HepG2 (cell line): ENCODE results near the gene ACTR1A. TPM values are rescaled to one million over a fixed set of nuclear protein-coding genes. Genes with fewer than 3 reads are reported as not detected.
A peak's percentile ranks its signal among the peaks of the same experiment; 100 is the strongest.

Source experiments
- FOSL2 ChIP-seq: sonication (generic); formaldehyde crosslinking; IDR thresholded peaks from 2 replicates; pipeline ENCODE4 v1.4.0; 2020; ENCODE audit warnings: missing genetic modification reagents
- FOXA3 ChIP-seq: IDR thresholded peaks from 2 replicates; pipeline ENCODE4 v1.6.1; 2016; ENCODE audit warnings: missing genetic modification reagents, missing compliant biosample characterization
- GFI1 ChIP-seq: sonication (generic); formaldehyde crosslinking; IDR thresholded peaks from 2 replicates; pipeline ENCODE4 v1.5.0; 2020; ENCODE audit warnings: missing genetic modification reagents, mild to moderate bottlenecking, borderline replicate concordance
- HES4 ChIP-seq: sonication (generic); formaldehyde crosslinking; IDR thresholded peaks from 2 replicates; pipeline ENCODE4 v1.9.0; 2021; ENCODE audit warnings: mild to moderate bottlenecking, missing genetic modification reagents, borderline replicate concordance
- HNRNPH1 ChIP-seq: fragments of 200-400 bp; formaldehyde crosslinking; optimal IDR thresholded peaks from 2 replicates; pipeline ENCODE3; 2017; ENCODE audit warnings: mild to moderate bottlenecking, low read depth, low read length
- MED13 ChIP-seq: sonication (generic); formaldehyde crosslinking; IDR thresholded peaks from 2 replicates; pipeline ENCODE4 v1.5.0; 2020; ENCODE audit warnings: missing genetic modification reagents
- POLR2G ChIP-seq: fragments of 200-400 bp; formaldehyde crosslinking; IDR thresholded peaks from 2 replicates; pipeline ENCODE4 v1.6.1; 2018; ENCODE audit warnings: mild to moderate bottlenecking, low read depth, low read length, moderate library complexity
- RBM39 ChIP-seq: fragments of 200-400 bp; formaldehyde crosslinking; IDR thresholded peaks from one replicate; pipeline ENCODE4 v1.6.1; 2018; ENCODE audit warnings: antibody characterized with exemption, mild to moderate bottlenecking, low read depth, low read length; ENCODE audit not compliant: poor library complexity, severe bottlenecking
- SRF ChIP-seq: IDR thresholded peaks from 2 replicates; pipeline ENCODE4 v1.6.1; 2011; ENCODE audit warnings: mild to moderate bottlenecking, low read depth, low read length, moderate library complexity
- ZBTB39 ChIP-seq: sonication (generic); formaldehyde crosslinking; IDR thresholded peaks from 2 replicates; pipeline ENCODE4 v1.5.0; 2020; ENCODE audit warnings: missing genetic modification reagents
- ZMYM2 ChIP-seq: sonication (generic); formaldehyde crosslinking; IDR thresholded peaks from 2 replicates; pipeline ENCODE4 v1.8.0; 2022; ENCODE audit warnings: mild to moderate bottlenecking, missing genetic modification reagents
- ZNF574 ChIP-seq: sonication (generic); formaldehyde crosslinking; IDR thresholded peaks from 2 replicates; pipeline ENCODE4 v1.4.0; 2020; ENCODE audit warnings: missing genetic modification reagents
- ZNF703 ChIP-seq: sonication (generic); formaldehyde crosslinking; IDR thresholded peaks from 2 replicates; pipeline ENCODE4 v1.5.1; 2020; ENCODE audit warnings: missing genetic modification reagents, mild to moderate bottlenecking, moderate library complexity, borderline replicate concordance
- ZNF749 ChIP-seq: sonication (generic); formaldehyde crosslinking; IDR thresholded peaks from 2 replicates; pipeline ENCODE4 v1.8.0; 2022; ENCODE audit warnings: mild to moderate bottlenecking, missing genetic modification reagents, moderate library complexity, borderline replicate concordance
- polyA plus RNA-seq, 8 experiments: library from polyadenylated mRNA; depleted of rRNA in 3 of 8; stranded (reverse) in 7 of 8; unstranded in 1 of 8; fragments of >200 nt; fragmentation: Illumina TruSeq in 4 of 8; extraction: Trizol in 4 of 8; gene quantifications; 2 replicates each; pipeline versions ENCODE4 v1.2.1 to v1.2.3, GENCODE V29; 2011 to 2016; ENCODE audit warnings: low read depth in 4 of 8, missing spikeins in 1 of 8, mixed read lengths in 1 of 8; ENCODE audit not compliant: insufficient read depth in 1 of 8
- total RNA-seq, 5 experiments: library from RNA; depleted of rRNA; stranded (reverse); fragments of >200 nt; fragmentation: Illumina TruSeq; extraction: Trizol; gene quantifications; 2 replicates each; pipeline ENCODE4 v1.2.3, GENCODE V29; 2016; ENCODE audit warnings: low read depth in 1 of 5
- TF ChIP-seq, protein P1 (sequence below): sonication (generic); formaldehyde crosslinking; IDR thresholded peaks from 2 replicates; pipeline ENCODE4 v1.9.0; 2021; ENCODE audit warnings: missing genetic modification reagents, borderline replicate concordance
- TF ChIP-seq, protein P2 (sequence below): sonication (generic); formaldehyde crosslinking; IDR thresholded peaks from 2 replicates; pipeline ENCODE4 v1.4.0; 2020; ENCODE audit warnings: mild to moderate bottlenecking, missing genetic modification reagents, borderline replicate concordance

Gene ACTR1A
- total and polyA plus RNA-seq, 2 of the 13 experiments (the other 11 are each of a cell fraction or from before 2014, with no cell fraction given) = 59.6 to 62.8 TPM

- peak; percentile 79 for TF ChIP-seq POLR2G
- TF ChIP-seq FOXA3 (CRISPR knock-in tag) = peak; percentile 52
- no peak for TF ChIP-seq ZBTB39 (CRISPR knock-in tag)
- 0 out of 2 replicates have a peak, but pooled peaks have one; percentile 27 for TF ChIP-seq ZNF703 (CRISPR knock-in tag)
- TF ChIP-seq, protein P1, sequence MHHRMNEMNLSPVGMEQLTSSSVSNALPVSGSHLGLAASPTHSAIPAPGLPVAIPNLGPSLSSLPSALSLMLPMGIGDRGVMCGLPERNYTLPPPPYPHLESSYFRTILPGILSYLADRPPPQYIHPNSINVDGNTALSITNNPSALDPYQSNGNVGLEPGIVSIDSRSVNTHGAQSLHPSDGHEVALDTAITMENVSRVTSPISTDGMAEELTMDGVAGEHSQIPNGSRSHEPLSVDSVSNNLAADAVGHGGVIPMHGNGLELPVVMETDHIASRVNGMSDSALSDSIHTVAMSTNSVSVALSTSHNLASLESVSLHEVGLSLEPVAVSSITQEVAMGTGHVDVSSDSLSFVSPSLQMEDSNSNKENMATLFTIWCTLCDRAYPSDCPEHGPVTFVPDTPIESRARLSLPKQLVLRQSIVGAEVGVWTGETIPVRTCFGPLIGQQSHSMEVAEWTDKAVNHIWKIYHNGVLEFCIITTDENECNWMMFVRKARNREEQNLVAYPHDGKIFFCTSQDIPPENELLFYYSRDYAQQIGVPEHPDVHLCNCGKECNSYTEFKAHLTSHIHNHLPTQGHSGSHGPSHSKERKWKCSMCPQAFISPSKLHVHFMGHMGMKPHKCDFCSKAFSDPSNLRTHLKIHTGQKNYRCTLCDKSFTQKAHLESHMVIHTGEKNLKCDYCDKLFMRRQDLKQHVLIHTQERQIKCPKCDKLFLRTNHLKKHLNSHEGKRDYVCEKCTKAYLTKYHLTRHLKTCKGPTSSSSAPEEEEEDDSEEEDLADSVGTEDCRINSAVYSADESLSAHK (CRISPR knock-in tag) = no peak
- no peak for TF ChIP-seq MED13 (CRISPR knock-in tag)
- TF ChIP-seq ZNF749 (CRISPR knock-in tag) = peak; percentile 41
- TF ChIP-seq RBM39 = peak; percentile 85
- TF ChIP-seq ZMYM2 (CRISPR knock-in tag) = no peak
- no peak for TF ChIP-seq GFI1 (CRISPR knock-in tag)
- TF ChIP-seq FOSL2 (CRISPR knock-in tag) = peak; percentile 54; the same call in 1 of the 2 replicates
- peak; percentile 100 for TF ChIP-seq ZNF574 (CRISPR knock-in tag)
- TF ChIP-seq, protein P2, sequence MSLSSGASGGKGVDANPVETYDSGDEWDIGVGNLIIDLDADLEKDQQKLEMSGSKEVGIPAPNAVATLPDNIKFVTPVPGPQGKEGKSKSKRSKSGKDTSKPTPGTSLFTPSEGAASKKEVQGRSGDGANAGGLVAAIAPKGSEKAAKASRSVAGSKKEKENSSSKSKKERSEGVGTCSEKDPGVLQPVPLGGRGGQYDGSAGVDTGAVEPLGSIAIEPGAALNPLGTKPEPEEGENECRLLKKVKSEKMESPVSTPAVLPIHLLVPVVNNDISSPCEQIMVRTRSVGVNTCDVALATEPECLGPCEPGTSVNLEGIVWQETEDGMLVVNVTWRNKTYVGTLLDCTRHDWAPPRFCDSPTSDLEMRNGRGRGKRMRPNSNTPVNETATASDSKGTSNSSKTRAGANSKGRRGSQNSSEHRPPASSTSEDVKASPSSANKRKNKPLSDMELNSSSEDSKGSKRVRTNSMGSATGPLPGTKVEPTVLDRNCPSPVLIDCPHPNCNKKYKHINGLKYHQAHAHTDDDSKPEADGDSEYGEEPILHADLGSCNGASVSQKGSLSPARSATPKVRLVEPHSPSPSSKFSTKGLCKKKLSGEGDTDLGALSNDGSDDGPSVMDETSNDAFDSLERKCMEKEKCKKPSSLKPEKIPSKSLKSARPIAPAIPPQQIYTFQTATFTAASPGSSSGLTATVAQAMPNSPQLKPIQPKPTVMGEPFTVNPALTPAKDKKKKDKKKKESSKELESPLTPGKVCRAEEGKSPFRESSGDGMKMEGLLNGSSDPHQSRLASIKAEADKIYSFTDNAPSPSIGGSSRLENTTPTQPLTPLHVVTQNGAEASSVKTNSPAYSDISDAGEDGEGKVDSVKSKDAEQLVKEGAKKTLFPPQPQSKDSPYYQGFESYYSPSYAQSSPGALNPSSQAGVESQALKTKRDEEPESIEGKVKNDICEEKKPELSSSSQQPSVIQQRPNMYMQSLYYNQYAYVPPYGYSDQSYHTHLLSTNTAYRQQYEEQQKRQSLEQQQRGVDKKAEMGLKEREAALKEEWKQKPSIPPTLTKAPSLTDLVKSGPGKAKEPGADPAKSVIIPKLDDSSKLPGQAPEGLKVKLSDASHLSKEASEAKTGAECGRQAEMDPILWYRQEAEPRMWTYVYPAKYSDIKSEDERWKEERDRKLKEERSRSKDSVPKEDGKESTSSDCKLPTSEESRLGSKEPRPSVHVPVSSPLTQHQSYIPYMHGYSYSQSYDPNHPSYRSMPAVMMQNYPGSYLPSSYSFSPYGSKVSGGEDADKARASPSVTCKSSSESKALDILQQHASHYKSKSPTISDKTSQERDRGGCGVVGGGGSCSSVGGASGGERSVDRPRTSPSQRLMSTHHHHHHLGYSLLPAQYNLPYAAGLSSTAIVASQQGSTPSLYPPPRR (CRISPR knock-in tag) = peak; percentile 48; the same call in 1 of the 2 replicates
- TF ChIP-seq HNRNPH1 = no peak
- TF ChIP-seq SRF = no peak
- 0 out of 2 replicates have a peak, but pooled peaks have one; percentile 50 for TF ChIP-seq HES4 (CRISPR knock-in tag)
Observed at GRCh38 chr10:102432162-102432950, 70.2 kb downstream of the ACTR1A start, which contains the start of gene CUEDC2 (continued).
